Superior temporal gyrus (tissue), 1 donor: Measurements from ENCODE around the gene LBHD1.
"Not testable (repeated sequence)": the region's sequence is repeated elsewhere in the genome, so short reads cannot be mapped to it uniquely, and the experiment has no call there.

ENCODE experiments used
- DNase-seq: peaks from one replicate; pipeline ENCODE4 v3.0.0-alpha.2; 2016; ENCODE audit errors: extremely low spot score

Gene LBHD1

GRCh38 chr11:62665075-62665598, 6.9 kb downstream of the LBHD1 start, which contains the start of the genes C11orf98 and CSKMT:
TSS of gene C11orf98 (minus strand) at chr11:62665210. CDS start at chr11:62665169, 41 bp downstream.
TSS of gene CSKMT (plus strand) at chr11:62665312. CDS start at chr11:62665880, 568 bp downstream.
- peak; percentile 97 for DNase-seq

DNA sequence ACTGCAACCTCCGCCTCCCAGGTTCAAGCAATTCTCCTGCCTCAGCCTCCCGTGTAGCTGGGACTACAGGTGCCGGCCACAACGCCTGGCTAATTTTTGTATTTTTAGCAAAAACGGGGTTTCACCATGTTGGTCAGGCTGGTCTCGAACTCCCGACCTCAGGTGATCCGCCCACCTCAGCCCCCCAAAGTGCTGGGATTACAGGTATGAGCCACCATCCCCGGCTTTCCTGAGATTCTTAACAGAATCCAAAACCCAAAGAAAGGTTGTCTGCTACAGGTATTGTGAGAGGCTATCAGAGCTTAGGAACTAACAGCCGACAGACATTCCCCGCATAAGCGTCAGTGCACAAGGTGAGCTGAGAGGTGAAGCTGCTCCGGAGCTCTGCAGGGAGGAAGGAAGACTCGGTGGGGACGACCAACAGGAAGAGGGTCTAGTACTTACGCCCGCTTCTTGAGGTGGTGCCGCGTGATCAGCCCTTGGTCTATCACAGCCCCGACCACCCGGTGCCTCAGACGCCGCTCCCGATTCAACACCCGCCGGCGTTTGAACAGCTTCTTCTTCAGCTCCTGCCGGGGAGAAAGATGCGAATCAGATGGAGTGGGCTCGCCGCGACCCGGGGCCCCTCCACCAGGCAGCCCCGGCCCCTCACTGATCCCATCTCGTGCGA, 7.5 kb downstream of the LBHD1 start:
- no peak for DNase-seq

- DNase-seq: no peak
These were observed 15.2 kb downstream of the LBHD1 start for GRCh38 chr11:62656796-62657429.

DNA sequence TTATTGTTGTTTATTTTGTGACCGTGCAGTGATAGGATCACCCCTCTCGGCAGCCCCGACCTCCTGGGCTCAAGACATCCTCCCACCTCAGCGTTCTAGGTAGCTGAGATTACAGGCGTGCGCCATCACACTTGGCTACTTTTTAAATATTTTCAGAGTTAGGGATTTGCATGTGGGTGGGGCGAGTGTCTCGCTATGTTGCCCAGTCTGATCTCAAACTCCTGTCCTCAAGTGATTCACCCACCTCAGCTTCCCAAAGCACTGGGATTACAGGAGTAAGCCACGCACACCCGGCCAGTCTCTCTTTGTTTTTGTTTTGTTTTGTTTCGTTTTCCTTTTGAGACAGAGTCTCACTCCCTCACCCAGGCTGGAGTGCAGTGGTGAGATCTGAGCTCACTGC, 17.8 kb downstream of the LBHD1 start:
- DNase-seq: no peak

- DNase-seq: no peak
These were observed 19.7 kb downstream of the LBHD1 start for GRCh38 chr11:62652161-62653006.

GRCh38 chr11:62650283-62650682, 21.8 kb downstream of the LBHD1 start:
- DNase-seq: not testable (repeated sequence)

DNA sequence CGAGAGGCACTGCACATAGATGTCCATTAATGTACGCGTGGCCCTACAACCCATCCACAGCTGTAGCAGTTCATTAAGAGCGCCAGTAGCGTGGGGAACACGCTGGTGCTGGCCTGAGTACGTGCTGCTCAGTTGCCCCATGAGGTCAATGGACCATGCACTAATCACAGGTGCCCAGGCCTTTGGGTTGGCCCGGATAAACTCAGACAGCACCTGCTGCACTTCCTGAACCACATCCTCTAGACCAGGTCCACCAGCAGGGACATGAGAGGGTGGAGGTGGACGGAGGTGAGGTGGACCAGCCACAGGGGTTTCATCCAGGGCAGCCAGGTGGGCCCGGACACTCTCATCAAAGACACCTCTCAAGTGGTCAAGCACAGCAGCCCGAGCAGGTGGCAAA, 22.6 kb downstream of the LBHD1 start:
- no peak for DNase-seq

DNA sequence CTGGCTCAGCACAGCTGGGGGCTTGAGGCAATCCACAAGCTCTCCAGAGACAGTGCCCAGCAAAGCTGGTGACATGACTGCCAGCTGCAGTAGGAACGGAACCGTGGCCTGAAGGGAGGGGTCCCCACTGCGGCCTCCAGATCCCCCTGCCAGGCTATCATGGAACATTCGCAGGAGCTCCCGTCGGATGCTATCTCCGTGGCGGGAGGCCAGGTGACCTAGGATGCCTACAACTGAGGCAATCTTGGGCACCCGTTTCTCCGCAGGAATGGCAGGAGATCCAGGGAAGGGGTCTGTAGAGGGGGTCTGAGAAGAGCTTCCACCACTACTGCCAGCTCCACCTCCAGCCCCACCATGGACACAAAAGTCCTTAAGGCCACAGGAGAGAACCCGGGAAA, 23.1 kb downstream of the LBHD1 start:
- DNase-seq: no peak

GRCh38 chr11:62648185-62648966, 23.7 kb downstream of the LBHD1 start:
- no peak for DNase-seq

- no peak for DNase-seq
These were observed 24.5 kb downstream of the LBHD1 start for GRCh38 chr11:62647609-62648005.

GRCh38 chr11:62646825-62647608, 25.1 kb downstream of the LBHD1 start:
- DNase-seq: no peak

DNA sequence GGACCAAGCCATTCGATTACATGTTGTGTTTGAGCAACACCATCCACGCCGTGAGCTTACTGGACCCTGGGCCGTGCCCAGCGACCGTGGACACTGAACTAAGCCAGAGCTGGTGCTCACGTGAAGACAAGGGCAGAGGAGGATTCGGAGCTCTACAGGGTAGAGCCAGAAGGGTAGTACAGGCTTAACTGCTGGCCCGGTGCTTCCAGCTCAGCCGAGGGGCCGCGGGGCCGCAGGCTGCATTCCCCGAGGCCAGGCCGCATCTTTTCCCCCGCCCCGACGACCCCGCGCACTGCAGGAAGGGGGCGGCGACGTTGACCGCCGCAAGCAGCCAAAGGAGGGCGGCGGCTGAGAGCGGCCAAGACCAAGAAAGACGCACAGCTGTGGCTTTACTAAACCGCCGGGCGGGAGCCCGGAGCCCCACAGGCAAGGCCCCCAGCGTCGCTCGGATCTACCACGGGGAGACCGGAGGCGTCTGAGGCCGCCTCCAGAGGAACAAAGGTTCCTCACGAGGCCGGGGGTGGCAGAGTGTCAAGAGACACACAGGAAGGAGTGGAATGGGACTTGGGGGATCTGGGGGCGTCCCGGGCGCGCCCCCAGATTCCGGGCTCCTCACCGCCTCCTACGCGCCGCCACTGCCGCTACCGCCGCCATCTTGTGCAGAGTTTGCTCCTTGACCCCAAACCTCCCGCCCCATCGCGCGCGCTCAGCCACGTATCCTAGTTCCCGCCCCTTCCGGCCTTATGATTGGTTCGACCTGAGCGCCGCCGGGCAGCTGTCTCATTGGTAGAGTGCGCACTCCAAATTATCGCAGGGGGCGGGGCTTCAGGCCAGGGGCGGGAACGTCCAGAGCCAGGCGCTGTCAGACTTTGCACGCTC, 25.9 kb downstream of the LBHD1 start, which contains the start of gene GANAB:
GANAB (minus strand) TSS at position 668 of the 879 bp plus-strand sequence; CDS start at position 654, 14 bp downstream.
- peak; percentile 98 for DNase-seq

DNA sequence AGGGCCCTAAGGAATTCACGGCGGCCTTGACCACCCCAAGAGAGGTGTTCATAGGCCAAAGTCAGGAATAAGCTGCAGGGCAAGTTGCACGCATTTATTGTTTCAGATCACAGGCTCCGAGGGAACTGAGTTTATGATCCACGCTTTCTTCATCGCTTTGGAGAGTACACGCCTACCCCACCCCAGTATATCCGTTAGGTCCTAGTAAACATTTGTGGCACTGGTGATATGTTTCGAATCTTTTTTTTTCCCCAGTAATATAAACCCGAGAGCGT, 26.5 kb downstream of the LBHD1 start:
- DNase-seq: no peak

- no peak for DNase-seq
These were observed 27.8 kb downstream of the LBHD1 start for GRCh38 chr11:62644220-62644619.

DNA sequence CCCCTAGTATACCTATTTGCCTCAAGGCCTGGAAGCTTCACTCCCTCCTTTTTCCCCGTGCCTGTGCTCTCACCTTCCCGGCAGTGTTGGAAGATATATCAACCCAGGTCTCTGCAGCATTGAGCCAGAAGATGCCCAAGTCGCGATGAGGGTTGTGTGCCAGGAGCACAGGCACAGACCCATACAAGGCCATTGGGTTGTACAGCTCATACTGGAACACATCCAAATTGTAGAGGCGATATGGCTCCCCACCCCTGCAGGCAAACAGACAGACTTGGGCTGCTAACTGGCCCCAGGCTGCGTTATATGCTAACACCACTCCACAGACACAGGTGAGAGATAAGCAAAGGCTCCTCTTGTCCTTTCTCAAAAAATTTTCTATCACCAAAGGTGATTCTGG, 39.6 kb downstream of the LBHD1 start:
- DNase-seq: no peak

DNA sequence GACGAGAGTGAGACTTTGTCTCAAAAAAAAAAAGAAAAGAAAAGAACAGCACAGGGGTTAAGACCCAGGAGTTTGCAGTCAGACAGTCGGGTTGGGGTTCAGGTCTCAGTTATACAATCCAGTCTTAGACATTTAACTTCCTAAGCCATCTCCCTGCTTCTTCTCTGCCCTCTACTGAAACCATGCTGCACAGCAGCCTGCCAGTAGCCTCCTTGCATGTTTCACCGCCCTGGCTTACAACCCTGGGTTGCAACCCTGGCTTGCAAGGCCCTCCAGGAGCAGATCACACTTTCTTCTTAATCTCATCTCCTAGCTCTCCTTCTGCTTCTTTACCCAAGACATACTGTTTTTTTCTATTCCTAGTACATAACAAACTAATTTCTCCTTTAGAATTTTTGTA, 44.4 kb downstream of the LBHD1 start:
- DNase-seq: no peak

- no peak for DNase-seq
These were observed 49.5 kb downstream of the LBHD1 start for GRCh38 chr11:62622476-62623089.

GRCh38 chr11:62621567-62622470, 50.2 kb downstream of the LBHD1 start, which contains the start of gene B3GAT3:
TSS of gene B3GAT3 (minus strand) at chr11:62621986. CDS start at chr11:62621947, 39 bp downstream.
- peak; percentile 98 for DNase-seq
